ENCODE results near the gene JAG1.

DNA sequence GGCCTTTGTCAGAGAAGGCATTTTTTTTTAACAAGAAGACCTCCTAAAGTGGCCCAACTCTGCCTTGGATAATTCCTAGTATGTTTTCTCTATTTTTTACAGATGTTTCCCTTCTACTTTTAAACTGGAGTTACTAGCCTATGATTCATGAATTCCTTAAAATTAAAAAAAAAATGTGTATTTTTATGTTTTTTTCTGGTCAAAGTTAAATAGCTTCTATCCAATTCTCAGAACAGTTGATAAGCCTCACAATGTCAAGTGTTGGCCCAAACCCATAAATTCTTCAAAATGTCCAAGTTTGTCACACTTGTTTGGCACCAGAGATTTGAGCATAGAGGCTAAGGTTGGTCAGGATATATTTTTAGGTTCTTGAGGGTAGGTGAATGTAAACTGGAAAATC, 64.0 kb downstream of the JAG1 start:
- TF ChIP-seq, protein P1, sequence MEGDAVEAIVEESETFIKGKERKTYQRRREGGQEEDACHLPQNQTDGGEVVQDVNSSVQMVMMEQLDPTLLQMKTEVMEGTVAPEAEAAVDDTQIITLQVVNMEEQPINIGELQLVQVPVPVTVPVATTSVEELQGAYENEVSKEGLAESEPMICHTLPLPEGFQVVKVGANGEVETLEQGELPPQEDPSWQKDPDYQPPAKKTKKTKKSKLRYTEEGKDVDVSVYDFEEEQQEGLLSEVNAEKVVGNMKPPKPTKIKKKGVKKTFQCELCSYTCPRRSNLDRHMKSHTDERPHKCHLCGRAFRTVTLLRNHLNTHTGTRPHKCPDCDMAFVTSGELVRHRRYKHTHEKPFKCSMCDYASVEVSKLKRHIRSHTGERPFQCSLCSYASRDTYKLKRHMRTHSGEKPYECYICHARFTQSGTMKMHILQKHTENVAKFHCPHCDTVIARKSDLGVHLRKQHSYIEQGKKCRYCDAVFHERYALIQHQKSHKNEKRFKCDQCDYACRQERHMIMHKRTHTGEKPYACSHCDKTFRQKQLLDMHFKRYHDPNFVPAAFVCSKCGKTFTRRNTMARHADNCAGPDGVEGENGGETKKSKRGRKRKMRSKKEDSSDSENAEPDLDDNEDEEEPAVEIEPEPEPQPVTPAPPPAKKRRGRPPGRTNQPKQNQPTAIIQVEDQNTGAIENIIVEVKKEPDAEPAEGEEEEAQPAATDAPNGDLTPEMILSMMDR (IDR thresholded peaks at IDR 0.05; ENCODE audit: borderline replicate concordance, extremely low read depth, low read length, poor library complexity, severe bottlenecking), result no peak
- no peak for TF ChIP-seq EZH2 (IDR thresholded peaks at IDR 0.05; ENCODE audit: borderline replicate concordance, low read depth, low read length, severe bottlenecking)
